ENCODE data around the gene COL11A2.

Gene COL11A2

GRCh38 chr6:33206027-33206863 lies 14.0 kb upstream of the COL11A2 start:
- DNase-seq: no peak

- DNase-seq: peak; percentile 46
Observed at GRCh38 chr6:33205191-33206026, 13.1 kb upstream of the COL11A2 start.

- DNase-seq: peak; percentile 98
Observed at GRCh38 chr6:33204415-33205190, 12.3 kb upstream of the COL11A2 start, which contains the start of gene HSD17B8. Gene HSD17B8, plus strand, starts transcription at chr6:33204655. Its CDS starts 14 bp downstream, at chr6:33204669.

- DNase-seq: no peak
Observed at GRCh38 chr6:33204165-33204414, 11.8 kb upstream of the COL11A2 start.

- no peak for DNase-seq
Observed at GRCh38 chr6:33203443-33204164, 11.3 kb upstream of the COL11A2 start.

- no peak for DNase-seq
Observed at GRCh38 chr6:33202799-33203198, 10.5 kb upstream of the COL11A2 start.

GRCh38 chr6:33201935-33202334 lies 9.7 kb upstream of the COL11A2 start:
- no peak for DNase-seq

GRCh38 chr6:33201147-33201545 lies 8.9 kb upstream of the COL11A2 start:
- no peak for DNase-seq

GRCh38 chr6:33200219-33201146 lies 8.2 kb upstream of the COL11A2 start, which contains the start of the genes RXRB and SLC39A7:
Gene RXRB, minus strand, starts transcription at chr6:33200665. Its CDS starts 189 bp downstream, at chr6:33200476.
Gene SLC39A7, plus strand, starts transcription at chr6:33200867. Its CDS starts 379 bp downstream, at chr6:33201246.
- peak; percentile 100 for DNase-seq

GRCh38 chr6:33199687-33200218 lies 7.5 kb upstream of the COL11A2 start:
- DNase-seq: peak; percentile 94

- no peak for DNase-seq
Observed at GRCh38 chr6:33198853-33199436, 6.7 kb upstream of the COL11A2 start.

GRCh38 chr6:33198159-33198852 lies 6.0 kb upstream of the COL11A2 start:
- DNase-seq: no peak

- DNase-seq: peak; percentile 94
Observed at GRCh38 chr6:33197431-33198048, 5.3 kb upstream of the COL11A2 start.

- no peak for DNase-seq
Observed at GRCh38 chr6:33195304-33196165, 3.3 kb upstream of the COL11A2 start.

GRCh38 chr6:33194431-33194979 lies 2.2 kb upstream of the COL11A2 start:
- DNase-seq: no peak

- DNase-seq: no peak
Observed at GRCh38 chr6:33193619-33194018, 1.4 kb upstream of the COL11A2 start.

- peak; percentile 56 for DNase-seq
Observed at GRCh38 chr6:33192671-33193602, 670 bp upstream of the COL11A2 start.
